ENCODE data around the gene HOXB5.

HOXB5 gene

GRCh38 chr17:48623583-48623982 lies 30.0 kb upstream of the HOXB5 start:
- Mint-ChIP-seq H3K36me3 (no peaks in the 10 kb centered on the region), H3K4me1 (peaks cover 18% of the 10 kb centered on the region), H3K4me3 (no peak overlapping the region), H3K27ac (no peak overlapping the region), H3K27me3 (peaks cover 98% of the 10 kb centered on the region), H3K9me3 (no peaks in the 10 kb centered on the region)
- ATAC-seq: no peak

DNA sequence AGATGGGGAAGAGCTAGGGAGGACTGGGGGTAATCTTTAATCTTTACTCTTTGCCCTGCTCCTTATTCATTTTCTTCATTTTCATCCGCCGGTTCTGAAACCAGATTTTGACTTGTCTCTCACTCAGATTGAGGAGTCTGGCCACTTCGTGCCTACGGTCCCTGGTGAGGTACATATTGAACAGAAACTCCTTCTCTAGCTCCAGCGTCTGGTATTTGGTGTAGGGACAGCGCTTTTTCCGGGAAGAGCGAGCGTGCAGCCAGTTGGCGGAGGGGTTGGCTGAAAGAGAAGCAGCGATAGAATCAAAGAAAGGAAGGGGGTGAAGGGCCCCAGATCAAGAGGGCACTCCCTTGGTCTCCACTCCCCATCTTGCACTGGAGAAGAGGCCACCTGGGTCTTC lies 29.3 kb upstream of the HOXB5 start:
- Mint-ChIP-seq H3K4me3 (no peak overlapping the region), H3K4me1 (peaks cover 23% of the 10 kb centered on the region), H3K36me3 (no peaks in the 10 kb centered on the region), H3K27me3 (peaks cover 98% of the 10 kb centered on the region), H3K9me3 (no peaks in the 10 kb centered on the region), H3K27ac (no peak overlapping the region)
- ATAC-seq: no peak

DNA sequence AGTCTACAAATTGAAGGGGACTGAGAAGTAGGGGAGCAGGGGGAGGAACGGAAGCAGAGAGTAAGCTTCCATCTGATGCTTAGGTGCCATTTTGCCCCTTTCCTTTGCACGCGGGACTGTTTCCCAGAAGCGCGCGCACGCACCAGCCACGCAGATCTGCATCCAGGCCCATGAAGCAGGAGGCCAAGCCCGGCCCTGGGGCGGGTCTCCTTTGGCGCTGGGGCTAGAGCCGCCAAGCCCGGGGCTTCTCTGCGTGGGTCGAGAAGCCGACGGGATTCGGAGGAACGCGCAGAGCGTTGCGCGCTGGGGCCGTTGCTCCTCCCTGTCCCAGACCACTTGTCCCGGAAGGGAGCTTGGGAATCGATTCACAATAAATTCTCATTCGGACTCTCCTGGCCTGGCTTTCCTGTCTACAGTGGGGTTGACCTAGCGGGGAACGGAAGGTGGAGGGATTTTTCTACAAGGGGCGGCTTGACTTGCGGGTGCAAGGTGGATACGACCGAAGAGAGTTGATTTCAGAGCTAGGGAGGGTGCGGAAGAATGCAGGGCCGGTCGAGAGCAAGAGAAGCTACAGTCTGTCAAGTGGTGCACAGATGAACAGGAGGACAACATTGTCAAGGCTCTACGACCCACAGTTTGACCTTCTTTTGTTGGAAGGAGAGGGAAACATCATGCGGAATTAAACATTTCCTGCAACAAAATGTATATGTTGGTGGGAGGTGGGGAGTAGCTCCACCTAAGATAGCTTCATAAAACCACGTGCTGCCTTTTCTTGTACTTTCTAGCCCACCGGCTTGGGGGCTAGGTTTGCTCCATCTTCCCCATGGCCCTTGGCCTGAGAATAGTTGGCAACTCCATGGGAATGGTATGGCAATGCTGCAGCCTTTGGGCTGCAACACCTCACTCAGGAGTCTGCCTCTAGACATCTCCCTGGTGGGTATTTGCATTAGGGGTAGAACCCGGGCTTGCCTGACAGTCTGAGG lies 28.1 kb upstream of the HOXB5 start:
- Mint-ChIP-seq H3K27ac (no peak overlapping the region), H3K27me3 (peaks cover 98% of the 10 kb centered on the region), H3K4me3 (no peak overlapping the region)

DNA sequence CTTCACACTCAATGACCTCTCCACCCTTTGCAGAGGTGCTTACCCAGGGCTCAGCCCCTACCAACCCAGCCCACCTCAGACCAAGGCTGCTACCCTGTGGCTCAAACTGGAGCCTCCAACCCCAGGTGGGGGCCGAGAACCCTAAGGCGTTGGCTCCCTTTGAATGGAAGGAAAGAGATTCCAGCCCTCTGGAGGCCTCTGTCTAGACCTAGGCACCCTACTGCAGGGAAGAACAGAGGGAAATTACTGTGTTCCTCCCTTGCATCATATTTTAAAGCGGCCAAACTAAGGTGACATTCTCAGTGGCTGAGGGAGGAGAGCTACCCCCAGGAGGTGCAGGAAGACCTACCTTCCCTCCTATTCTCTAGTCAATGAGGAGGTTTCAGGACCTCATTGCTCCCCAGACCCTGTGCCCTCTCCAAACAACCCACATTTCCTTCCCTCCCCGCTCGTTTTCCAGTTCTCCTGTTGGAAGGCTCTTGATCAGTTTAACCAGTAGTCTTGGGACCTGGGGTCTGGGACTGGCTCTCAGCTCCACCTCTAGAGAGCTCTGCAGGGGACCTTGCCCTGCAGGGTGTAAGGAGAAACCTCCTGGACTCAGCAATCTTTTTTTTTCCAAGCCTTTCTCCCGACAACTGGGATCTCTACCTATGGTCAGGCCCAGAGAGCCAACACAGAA lies 27.0 kb upstream of the HOXB5 start:
- H3K4me1 Mint-ChIP-seq: peaks cover 22% of the 10 kb centered on the region
- no peak overlapping the region for H3K4me3 Mint-ChIP-seq
- no peak for ATAC-seq
- no peak overlapping the region for H3K27ac Mint-ChIP-seq
- H3K9me3 Mint-ChIP-seq: no peaks in the 10 kb centered on the region
- peaks cover 98% of the 10 kb centered on the region for H3K27me3 Mint-ChIP-seq
- H3K36me3 Mint-ChIP-seq: no peaks in the 10 kb centered on the region

More for the DNA sequence above, 28.1 kb upstream of the HOXB5 start:
- peaks cover 30% of the 10 kb centered on the region for H3K4me1 Mint-ChIP-seq
- ATAC-seq: no peak
- H3K9me3 Mint-ChIP-seq: no peaks in the 10 kb centered on the region
- no peaks in the 10 kb centered on the region for H3K36me3 Mint-ChIP-seq

DNA sequence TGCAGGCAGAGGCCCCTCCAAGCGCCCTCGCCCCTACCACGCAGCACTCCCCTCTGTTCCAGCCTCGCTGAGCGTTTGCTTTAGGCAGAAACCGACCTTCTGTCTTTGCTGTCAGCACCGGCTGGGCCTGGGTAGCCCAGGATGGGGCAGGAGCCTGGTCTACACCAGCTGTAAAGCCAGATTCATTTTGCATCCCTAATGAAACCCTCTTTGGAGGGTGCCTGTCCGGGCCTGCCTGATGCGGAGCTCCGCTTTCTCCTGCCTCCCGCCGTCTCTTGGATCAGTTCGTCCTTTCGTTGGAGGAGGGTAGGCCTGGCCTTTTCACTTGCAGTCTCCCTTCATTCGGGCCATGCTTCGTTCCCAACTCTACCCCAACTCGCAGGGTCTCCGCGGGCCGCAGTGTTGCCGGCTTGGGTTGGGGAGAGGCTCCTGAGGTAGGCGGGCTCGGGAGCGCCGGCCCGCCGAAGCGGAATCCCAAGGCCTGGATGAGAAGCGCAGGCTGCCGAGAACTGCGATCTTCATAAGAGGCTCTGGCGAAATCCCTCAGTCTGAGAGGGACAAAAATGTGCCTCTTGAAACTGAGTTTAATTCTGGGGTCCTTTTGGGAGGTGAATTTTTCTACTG lies 26.4 kb upstream of the HOXB5 start:
- ATAC-seq: no peak

DNA sequence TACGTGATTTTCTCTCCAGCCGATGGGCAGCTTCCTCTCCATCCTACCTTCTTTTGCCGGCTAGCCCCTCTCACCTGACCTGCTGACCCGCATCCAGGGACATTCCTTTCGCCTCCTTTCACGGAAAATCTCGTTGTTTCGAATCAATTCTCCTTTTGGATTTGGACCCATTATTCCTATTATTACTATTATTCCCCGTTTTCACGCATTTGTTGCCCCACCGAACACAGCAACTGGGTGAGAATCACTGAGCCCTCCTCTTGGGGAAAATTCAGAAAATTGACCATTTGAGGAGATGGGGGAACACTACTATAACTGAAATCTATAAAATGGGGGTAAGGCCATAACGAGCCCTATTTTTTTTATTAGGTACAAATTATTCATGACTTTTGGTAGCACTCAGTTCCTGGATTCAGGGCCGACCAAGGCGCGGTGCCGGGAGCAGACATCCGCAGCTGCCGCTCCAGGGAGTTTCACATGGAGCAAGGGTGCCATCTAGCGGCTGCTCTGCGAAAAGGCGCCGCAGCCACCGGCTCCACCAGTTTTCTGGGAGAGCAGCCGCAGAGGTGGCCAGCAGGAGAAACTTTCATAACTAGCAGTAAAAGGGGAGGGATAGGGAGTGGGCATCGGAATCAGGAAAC lies 24.8 kb upstream of the HOXB5 start:
- H3K27ac Mint-ChIP-seq: no peak overlapping the region
- H3K36me3 Mint-ChIP-seq: no peaks in the 10 kb centered on the region
- H3K9me3 Mint-ChIP-seq: peaks cover 2% of the 10 kb centered on the region
- ATAC-seq: peak; percentile 71
- H3K4me3 Mint-ChIP-seq: peak overlapping the region; percentile 37
- peaks cover 38% of the 10 kb centered on the region for H3K4me1 Mint-ChIP-seq
- H3K27me3 Mint-ChIP-seq: peaks cover 100% of the 10 kb centered on the region

More for the DNA sequence above, 26.4 kb upstream of the HOXB5 start:
- H3K27ac Mint-ChIP-seq: peak overlapping the region; percentile 66
- peaks cover 1% of the 10 kb centered on the region for H3K9me3 Mint-ChIP-seq
- peak overlapping the region; percentile 52 for H3K4me3 Mint-ChIP-seq
- H3K27me3 Mint-ChIP-seq: peaks cover 99% of the 10 kb centered on the region
- no peaks in the 10 kb centered on the region for H3K36me3 Mint-ChIP-seq
- peaks cover 23% of the 10 kb centered on the region for H3K4me1 Mint-ChIP-seq

DNA sequence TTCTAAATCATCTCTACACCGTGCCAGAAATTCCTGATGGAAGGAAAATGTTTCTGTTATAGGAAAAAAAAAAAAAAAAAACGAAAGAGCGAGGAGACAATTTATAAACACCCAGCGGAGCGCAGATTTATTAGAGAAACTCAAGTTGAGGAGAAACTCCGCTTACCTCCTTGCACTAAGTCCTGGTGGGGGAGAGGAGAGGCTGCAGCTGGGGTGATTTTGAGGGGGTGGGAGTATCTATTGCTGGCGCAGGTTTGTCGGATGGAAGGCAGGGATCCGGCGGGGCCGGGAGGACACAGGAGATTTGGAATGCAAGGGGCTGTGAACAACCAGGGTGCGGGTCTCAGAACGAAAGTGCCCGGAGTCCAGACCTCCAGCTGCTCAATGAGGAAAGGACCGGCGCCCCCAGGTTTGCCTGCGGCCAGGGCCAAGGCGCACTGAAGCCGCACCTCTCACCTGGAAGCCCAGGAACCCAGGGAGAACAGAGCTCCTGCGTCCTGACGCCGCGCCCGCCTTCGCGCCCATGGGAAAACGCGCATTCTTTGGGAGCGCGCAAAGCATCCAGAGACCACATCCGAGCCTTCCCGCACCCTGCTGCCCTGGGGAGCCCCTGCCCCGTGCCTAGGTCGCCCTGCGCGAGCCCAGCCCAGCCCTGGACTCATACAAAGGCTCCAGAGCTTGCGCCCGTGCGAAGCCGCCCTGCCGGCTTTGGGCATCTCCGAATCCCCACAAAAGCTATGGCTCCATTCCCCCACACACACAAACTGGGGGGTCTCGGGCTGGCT lies 24.1 kb upstream of the HOXB5 start:
- no peak overlapping the region for H3K27ac Mint-ChIP-seq

GRCh38 chr17:48616717-48617470 lies 23.3 kb upstream of the HOXB5 start:
- Mint-ChIP-seq H3K27ac (no peak overlapping the region), H3K4me1 (peaks cover 52% of the 10 kb centered on the region), H3K27me3 (peaks cover 100% of the 10 kb centered on the region)

More for the DNA sequence above, 24.1 kb upstream of the HOXB5 start:
- Mint-ChIP-seq H3K27me3 (peaks cover 100% of the 10 kb centered on the region), H3K4me3 (no peak overlapping the region), H3K4me1 (peaks cover 45% of the 10 kb centered on the region), H3K9me3 (peaks cover 2% of the 10 kb centered on the region), H3K36me3 (no peaks in the 10 kb centered on the region)
- no peak for ATAC-seq

GRCh38 chr17:48615963-48616716 lies 22.6 kb upstream of the HOXB5 start:
- Mint-ChIP-seq H3K36me3 (no peaks in the 10 kb centered on the region), H3K27me3 (peaks cover 100% of the 10 kb centered on the region), H3K4me1 (peaks cover 60% of the 10 kb centered on the region), H3K9me3 (peaks cover 2% of the 10 kb centered on the region), H3K27ac (no peak overlapping the region), H3K4me3 (no peak overlapping the region)
- no peak for ATAC-seq

More at GRCh38 chr17:48616717-48617470, 23.3 kb upstream of the HOXB5 start:
- H3K4me3 Mint-ChIP-seq: no peak overlapping the region
- no peak for ATAC-seq
- H3K9me3 Mint-ChIP-seq: peaks cover 2% of the 10 kb centered on the region
- H3K36me3 Mint-ChIP-seq: no peaks in the 10 kb centered on the region

DNA sequence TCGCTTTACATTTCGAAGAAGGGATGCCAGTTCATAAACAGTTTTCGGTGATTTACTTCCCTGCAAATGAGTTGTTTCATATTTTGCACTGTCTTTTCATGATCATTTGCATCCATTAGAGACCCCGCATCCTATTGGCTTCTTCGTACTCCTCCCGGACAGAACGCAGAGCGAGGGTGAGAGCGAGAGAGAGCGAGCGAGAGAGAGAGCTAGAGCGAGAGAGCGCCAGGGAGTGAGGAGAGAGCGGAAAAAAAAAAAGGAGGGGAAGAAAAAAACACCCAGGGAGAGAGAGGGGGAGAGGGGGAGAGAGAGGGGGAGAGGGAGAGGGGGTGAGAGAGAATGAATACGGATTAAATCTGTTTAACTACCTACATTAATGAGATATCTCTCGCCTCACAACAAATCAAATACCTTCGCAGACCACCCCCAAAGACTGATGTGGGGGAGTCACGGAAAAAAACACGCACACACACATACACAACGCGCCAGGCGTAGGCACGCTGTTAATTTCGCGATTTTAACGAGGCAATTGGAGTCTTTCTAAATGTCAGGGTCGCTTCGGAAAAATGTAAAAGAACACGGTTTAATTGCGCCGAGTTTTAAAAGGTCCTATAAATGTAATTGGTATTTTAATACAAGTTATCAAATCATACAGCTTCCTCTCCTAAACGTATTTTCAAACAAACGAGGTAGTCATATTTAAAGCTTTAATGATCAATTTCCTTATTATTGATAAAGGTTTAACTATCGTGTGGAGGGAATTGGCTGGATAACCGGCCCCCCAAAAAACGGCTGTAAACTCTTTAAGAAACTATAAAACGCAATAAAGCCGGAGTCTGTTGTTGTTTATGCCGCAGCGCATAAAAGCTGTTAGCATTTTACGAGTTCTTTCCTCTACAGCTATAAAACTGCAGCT lies 21.7 kb upstream of the HOXB5 start, which contains the start of gene HOXB8:
Gene HOXB8 (minus strand): TSS at position 246 of the 916 bp plus-strand sequence. CDS start 588 bp downstream, outside the sequence.
- H3K4me3 Mint-ChIP-seq: no peak within 1 kb of the TSS
- H3K36me3 Mint-ChIP-seq: no peaks in the 10 kb centered on the region
- H3K9me3 Mint-ChIP-seq: peaks cover 2% of the 10 kb centered on the region
- peaks cover 98% of the 10 kb centered on the region for H3K27me3 Mint-ChIP-seq
- peaks cover 68% of the 10 kb centered on the region for H3K4me1 Mint-ChIP-seq
- ATAC-seq: no peak
- H3K27ac Mint-ChIP-seq: peak within 1 kb of the TSS; percentile 33

DNA sequence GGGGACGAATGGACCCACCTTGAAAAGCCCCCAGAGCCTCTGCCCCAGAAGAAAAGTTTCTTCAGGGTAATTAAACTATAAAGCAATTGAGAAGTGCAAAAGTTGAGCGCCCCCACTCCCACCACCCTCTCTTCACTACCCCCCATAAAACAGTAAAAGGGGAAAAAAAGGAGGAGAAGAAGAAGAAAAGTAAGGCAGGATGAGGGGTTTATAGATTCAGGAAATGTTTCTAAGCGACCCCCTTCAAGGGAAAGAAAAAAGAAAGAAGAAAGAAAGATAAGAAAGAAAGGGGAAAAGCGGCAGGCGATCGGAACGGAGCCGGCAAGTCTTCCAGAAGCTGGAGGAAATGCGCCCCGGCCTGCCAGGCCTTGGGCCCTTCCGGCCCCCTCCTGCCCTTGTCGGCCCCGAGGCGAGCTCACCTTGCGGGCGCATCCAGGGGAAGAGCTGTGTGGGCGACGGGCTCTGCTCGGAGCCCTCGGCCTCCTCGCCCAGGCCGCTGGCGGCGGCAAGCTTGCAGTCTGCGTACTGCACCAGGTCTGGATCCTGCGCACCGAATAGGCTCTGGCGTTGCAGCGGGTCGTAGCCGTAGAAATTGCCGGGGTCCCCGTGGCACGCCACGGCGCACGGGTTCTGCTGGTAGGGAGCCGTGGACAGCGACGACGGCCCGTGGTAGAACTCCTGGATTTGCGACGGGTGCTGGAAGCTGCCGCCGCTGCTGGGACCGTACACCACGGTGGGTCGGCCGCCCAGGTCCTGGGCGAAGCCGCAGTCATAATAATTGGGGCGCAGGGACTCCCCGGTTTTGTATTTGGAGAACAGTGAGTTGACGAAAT lies 20.5 kb upstream of the HOXB5 start:
- ATAC-seq: no peak
- Mint-ChIP-seq H3K27ac (peak overlapping the region; percentile 33), H3K36me3 (no peaks in the 10 kb centered on the region), H3K9me3 (peaks cover 2% of the 10 kb centered on the region), H3K4me1 (peaks cover 68% of the 10 kb centered on the region), H3K27me3 (peaks cover 98% of the 10 kb centered on the region), H3K4me3 (peak overlapping the region; percentile 19)

All from stimulated activated memory B cell treated with anti-CD40 and anti-IgM and Interleukin-4, amounts not matched to agents 10 μg/mL and 1 μg/mL and 100 μg/mL, for 72 hours (primary cell).